Choroid plexus epithelial cell (primary cell): ENCODE data around the gene PLEKHG5.

Experiments
- DNase-seq: peaks from one replicate; pipeline ENCODE4 v3.0.0-alpha.2; 2010; ENCODE audit warnings: low read depth
- H3K4me3 ChIP-seq: 2 replicates; pipeline ENCODE4 v1.5.1; 2011; ENCODE audit warnings: low read depth, mild to moderate bottlenecking, control low read depth, low read length, moderate library complexity
- CTCF ChIP-seq: conservative IDR thresholded peaks from 2 replicates; pipeline ENCODE4 v1.5.1; 2011; ENCODE audit warnings: low read depth, mild to moderate bottlenecking, control low read depth, inconsistent platforms, low read length, moderate library complexity

The PLEKHG5 gene

GRCh38 chr1:6487804-6488484 lies 3.5 kb downstream of the PLEKHG5 start:
- TF ChIP-seq CTCF, result no peak
- no peak for DNase-seq
- no peak overlapping the region for H3K4me3 ChIP-seq

- DNase-seq, result peak; percentile 86
- no peak overlapping the region for H3K4me3 ChIP-seq
- TF ChIP-seq CTCF, result peak; percentile 91
Observed at GRCh38 chr1:6486433-6487011, 4.9 kb downstream of the PLEKHG5 start.

- TF ChIP-seq CTCF, result peak; percentile 20
- DNase-seq, result no peak
- H3K4me3 ChIP-seq, result peak overlapping the region; percentile 56
Observed at GRCh38 chr1:6485168-6486101, 6.0 kb downstream of the PLEKHG5 start.

- DNase-seq, result no peak
- no peak for TF ChIP-seq CTCF
- peak overlapping the region; percentile 56 for H3K4me3 ChIP-seq
Observed at GRCh38 chr1:6484826-6485167, 6.7 kb downstream of the PLEKHG5 start.

- no peak for DNase-seq
- H3K4me3 ChIP-seq, result no peak overlapping the region
- TF ChIP-seq CTCF, result no peak
Observed at GRCh38 chr1:6483761-6484117, 7.7 kb downstream of the PLEKHG5 start.

- TF ChIP-seq CTCF, result no peak
- DNase-seq, result no peak
- H3K4me3 ChIP-seq, result no peak overlapping the region
Observed at GRCh38 chr1:6483017-6483760, 8.3 kb downstream of the PLEKHG5 start.
